ENCODE data around the gene UNC5CL.

UNC5CL gene

GRCh38 chr6:41043151-41043550, 4.1 kb upstream of the UNC5CL start:
- Histone ChIP-seq H2AFZ (ENCODE audit: insufficient read depth, low read length, poor library complexity) (no peak overlapping the region), H4K12ac (ENCODE audit: low read depth, low read length) (no peak overlapping the region), H3K4me3 (ENCODE audit: low read depth, low read length) (no peak overlapping the region), H3K18ac (ENCODE audit: low read length) (no peak overlapping the region), H3K4me1 (ENCODE audit: control insufficient read depth in 1 of 2, insufficient read depth in 2 of 2, low read length in 2 of 2) (peaks cover 8 to 12% of the 10 kb centered on the region in 2 experiments), H3K9me3 (ENCODE audit: insufficient read depth, low read depth, low read length) (no peaks in the 10 kb centered on the region), H2BK120ac (ENCODE audit: insufficient read depth, low read length, poor library complexity) (no peak overlapping the region), H3K79me1 (ENCODE audit: low read length) (no peaks in the 10 kb centered on the region), H3K79me2 (ENCODE audit: control insufficient read depth, insufficient read depth, low read length, poor library complexity) (no peaks in the 10 kb centered on the region), H3K9ac (ENCODE audit: low read length) (no peak overlapping the region), H3K23ac (ENCODE audit: low read length) (no peak overlapping the region), H3K27me3 (ENCODE audit: insufficient read depth, low read length) (no peaks in the 10 kb centered on the region), H3K14ac (ENCODE audit: low read length) (no peak overlapping the region), H2BK12ac (ENCODE audit: low read length) (no peak overlapping the region), H3K27ac (ENCODE audit: low read depth, low read length) (no peak overlapping the region), H3K4ac (ENCODE audit: low read depth, low read length) (no peak overlapping the region), H4K91ac (ENCODE audit: low read depth, low read length) (no peak overlapping the region), H4K8ac (ENCODE audit: low read depth, low read length) (no peak overlapping the region), H3K4me2 (ENCODE audit: low read length) (no peak overlapping the region), H2AK5ac (ENCODE audit: low read length) (no peak overlapping the region), H3K36me3 (ENCODE audit: control insufficient read depth in 1 of 2, insufficient read depth in 2 of 2, low read length in 2 of 2) (no peaks in the 10 kb centered on the region), H2BK5ac (ENCODE audit: low read depth, low read length, poor library complexity) (no peak overlapping the region)
- DNase-seq: no peak
- WGBS (ENCODE audit: extremely low coverage, insufficient coverage, insufficient read length): no CpG with 5 or more reads among the region's 3 CpGs

- Histone ChIP-seq H3K4me3 (ENCODE audit: low read depth, low read length) (no peak within 1 kb of the TSS), H3K79me2 (ENCODE audit: control insufficient read depth, insufficient read depth, low read length, poor library complexity) (no peaks in the 10 kb centered on the region), H4K12ac (ENCODE audit: low read depth, low read length) (no peak within 1 kb of the TSS), H3K27ac (ENCODE audit: low read depth, low read length) (no peak within 1 kb of the TSS), H4K8ac (ENCODE audit: low read depth, low read length) (no peak within 1 kb of the TSS), H3K4ac (ENCODE audit: low read depth, low read length) (no peak within 1 kb of the TSS), H2BK5ac (ENCODE audit: low read depth, low read length, poor library complexity) (no peak within 1 kb of the TSS), H3K4me1 (ENCODE audit: control insufficient read depth in 1 of 2, insufficient read depth in 2 of 2, low read length in 2 of 2) (peaks cover 8 to 12% of the 10 kb centered on the region in 2 experiments), H3K36me3 (ENCODE audit: control insufficient read depth in 1 of 2, insufficient read depth in 2 of 2, low read length in 2 of 2) (no peaks in the 10 kb centered on the region), H3K9ac (ENCODE audit: low read length) (no peak within 1 kb of the TSS), H3K79me1 (ENCODE audit: low read length) (no peaks in the 10 kb centered on the region), H3K9me3 (ENCODE audit: insufficient read depth, low read depth, low read length) (no peaks in the 10 kb centered on the region), H2BK12ac (ENCODE audit: low read length) (no peak within 1 kb of the TSS), H3K4me2 (ENCODE audit: low read length) (no peak within 1 kb of the TSS), H4K91ac (ENCODE audit: low read depth, low read length) (no peak within 1 kb of the TSS), H3K18ac (ENCODE audit: low read length) (no peak within 1 kb of the TSS), H2AFZ (ENCODE audit: insufficient read depth, low read length, poor library complexity) (no peak within 1 kb of the TSS), H3K27me3 (ENCODE audit: insufficient read depth, low read length) (no peaks in the 10 kb centered on the region), H2BK120ac (ENCODE audit: insufficient read depth, low read length, poor library complexity) (no peak within 1 kb of the TSS), H3K14ac (ENCODE audit: low read length) (no peak within 1 kb of the TSS), H2AK5ac (ENCODE audit: low read length) (no peak within 1 kb of the TSS), H3K23ac (ENCODE audit: low read length) (no peak within 1 kb of the TSS)
- DNase-seq: no peak
- WGBS (ENCODE audit: extremely low coverage, insufficient coverage, insufficient read length): no CpG with 5 or more reads among the region's 10 CpGs
These were observed 3.4 kb upstream of the UNC5CL start, which contains the start of gene TSPO2 for GRCh38 chr6:41042226-41043055. TSS of gene TSPO2 (plus strand) at chr6:41042467. CDS start at chr6:41042986, 519 bp downstream.

- H2BK120ac ChIP-seq (ENCODE audit: insufficient read depth, low read length, poor library complexity): no peak overlapping the region
- no peak overlapping the region for H3K27ac ChIP-seq (ENCODE audit: low read depth, low read length)
These were observed 2.0 kb upstream of the UNC5CL start for GRCh38 chr6:41040940-41041536.

GRCh38 chr6:41040101-41040939, 1.3 kb upstream of the UNC5CL start:
- H3K36me3 ChIP-seq (ENCODE audit: control insufficient read depth in 1 of 2, insufficient read depth in 2 of 2, low read length in 2 of 2): no peaks in the 10 kb centered on the region
- H2AFZ ChIP-seq (ENCODE audit: insufficient read depth, low read length, poor library complexity): no peak overlapping the region
- H3K9me3 ChIP-seq (ENCODE audit: insufficient read depth, low read depth, low read length): no peaks in the 10 kb centered on the region
- no peak overlapping the region for H3K9ac ChIP-seq (ENCODE audit: low read length)
- peaks cover 12% of the 10 kb centered on the region in 2 experiments for H3K4me1 ChIP-seq (ENCODE audit: control insufficient read depth in 1 of 2, insufficient read depth in 2 of 2, low read length in 2 of 2)
- no peak overlapping the region for H4K12ac ChIP-seq (ENCODE audit: low read depth, low read length)
- H3K14ac ChIP-seq (ENCODE audit: low read length): no peak overlapping the region
- H3K23ac ChIP-seq (ENCODE audit: low read length): no peak overlapping the region
- no CpG with 5 or more reads among the region's 6 CpGs for WGBS (ENCODE audit: extremely low coverage, insufficient coverage, insufficient read length)
- no peak overlapping the region for H2BK120ac ChIP-seq (ENCODE audit: insufficient read depth, low read length, poor library complexity)
- no peak overlapping the region for H3K4ac ChIP-seq (ENCODE audit: low read depth, low read length)
- H3K27me3 ChIP-seq (ENCODE audit: insufficient read depth, low read length): no peaks in the 10 kb centered on the region
- H2AK5ac ChIP-seq (ENCODE audit: low read length): no peak overlapping the region
- no peak overlapping the region for H2BK12ac ChIP-seq (ENCODE audit: low read length)
- DNase-seq: peak; percentile 35 to 36
- H2BK5ac ChIP-seq (ENCODE audit: low read depth, low read length, poor library complexity): no peak overlapping the region
- no peak overlapping the region for H4K91ac ChIP-seq (ENCODE audit: low read depth, low read length)
- H3K4me2 ChIP-seq (ENCODE audit: low read length): no peak overlapping the region
- no peak overlapping the region for H3K18ac ChIP-seq (ENCODE audit: low read length)
- no peak overlapping the region for H3K27ac ChIP-seq (ENCODE audit: low read depth, low read length)
- H4K8ac ChIP-seq (ENCODE audit: low read depth, low read length): no peak overlapping the region
- H3K79me2 ChIP-seq (ENCODE audit: control insufficient read depth, insufficient read depth, low read length, poor library complexity): no peaks in the 10 kb centered on the region
- H3K79me1 ChIP-seq (ENCODE audit: low read length): no peaks in the 10 kb centered on the region
- H3K4me3 ChIP-seq (ENCODE audit: low read depth, low read length): no peak overlapping the region

More at GRCh38 chr6:41040940-41041536, 2.0 kb upstream of the UNC5CL start:
- Histone ChIP-seq H3K18ac (ENCODE audit: low read length) (no peak overlapping the region), H2AK5ac (ENCODE audit: low read length) (no peak overlapping the region), H3K27me3 (ENCODE audit: insufficient read depth, low read length) (no peaks in the 10 kb centered on the region), H3K4me1 (ENCODE audit: control insufficient read depth in 1 of 2, insufficient read depth in 2 of 2, low read length in 2 of 2) (peaks cover 12% of the 10 kb centered on the region in 2 experiments), H3K79me2 (ENCODE audit: control insufficient read depth, insufficient read depth, low read length, poor library complexity) (no peaks in the 10 kb centered on the region), H3K36me3 (ENCODE audit: control insufficient read depth in 1 of 2, insufficient read depth in 2 of 2, low read length in 2 of 2) (no peaks in the 10 kb centered on the region), H3K79me1 (ENCODE audit: low read length) (no peaks in the 10 kb centered on the region), H3K23ac (ENCODE audit: low read length) (no peak overlapping the region), H3K9ac (ENCODE audit: low read length) (no peak overlapping the region), H4K12ac (ENCODE audit: low read depth, low read length) (no peak overlapping the region), H2AFZ (ENCODE audit: insufficient read depth, low read length, poor library complexity) (no peak overlapping the region), H3K4me2 (ENCODE audit: low read length) (no peak overlapping the region), H2BK12ac (ENCODE audit: low read length) (peak overlapping the region; percentile 8), H3K4ac (ENCODE audit: low read depth, low read length) (no peak overlapping the region), H3K4me3 (ENCODE audit: low read depth, low read length) (no peak overlapping the region), H2BK5ac (ENCODE audit: low read depth, low read length, poor library complexity) (no peak overlapping the region), H3K9me3 (ENCODE audit: insufficient read depth, low read depth, low read length) (no peaks in the 10 kb centered on the region), H4K8ac (ENCODE audit: low read depth, low read length) (no peak overlapping the region), H4K91ac (ENCODE audit: low read depth, low read length) (no peak overlapping the region), H3K14ac (ENCODE audit: low read length) (no peak overlapping the region)
- DNase-seq: no peak
- no CpG with 5 or more reads among the region's 1 CpG for WGBS (ENCODE audit: extremely low coverage, insufficient coverage, insufficient read length)

All from trophoblast cell (in vitro differentiated cells and primary cell).